ENCODE measurements around the gene DUSP8.
"Not testable (repeated sequence)": the region's sequence is repeated elsewhere in the genome, so short reads cannot be mapped to it uniquely, and the experiment has no call there.

Gene DUSP8

GRCh38 chr11:1572197-1573076 is at the start of gene DUSP8:
Gene DUSP8, minus strand, starts transcription at chr11:1572271. Its CDS starts 6,445 bp downstream, at chr11:1565826.
- peak; percentile 88 for DNase-seq

- DNase-seq = peak; percentile 27
Observed at GRCh38 chr11:1619449-1619848, 47.4 kb upstream of the DUSP8 start.

GRCh38 chr11:1618231-1618630 is 46.2 kb upstream of the DUSP8 start:
- DNase-seq = no peak

- no peak for DNase-seq
Observed at GRCh38 chr11:1608363-1608762, 36.3 kb upstream of the DUSP8 start, which contains the start of gene KRTAP5-3. Gene KRTAP5-3, minus strand, starts transcription at chr11:1608463. Its CDS starts 78 bp downstream, at chr11:1608385.

- not testable (repeated sequence) for DNase-seq
Observed at GRCh38 chr11:1607901-1608300, 35.8 kb upstream of the DUSP8 start.

GRCh38 chr11:1607156-1607845 is 35.2 kb upstream of the DUSP8 start:
- not testable (repeated sequence) for DNase-seq

GRCh38 chr11:1605923-1606322 is 33.9 kb upstream of the DUSP8 start:
- DNase-seq = peak; percentile 9

GRCh38 chr11:1604711-1605110 is 32.6 kb upstream of the DUSP8 start:
- no peak for DNase-seq

- DNase-seq = no peak
Observed at GRCh38 chr11:1604181-1604580, 32.1 kb upstream of the DUSP8 start.

- no peak for DNase-seq
Observed at GRCh38 chr11:1603629-1604028, 31.6 kb upstream of the DUSP8 start.

- DNase-seq = not testable (repeated sequence)
Observed at GRCh38 chr11:1601663-1602062, 29.6 kb upstream of the DUSP8 start.

GRCh38 chr11:1600626-1601025 is 28.6 kb upstream of the DUSP8 start:
- DNase-seq = no peak

- DNase-seq = no peak
Observed at GRCh38 chr11:1598816-1599215, 26.7 kb upstream of the DUSP8 start.

GRCh38 chr11:1598406-1598805 is 26.3 kb upstream of the DUSP8 start:
- not testable (repeated sequence) for DNase-seq

GRCh38 chr11:1597994-1598380 is 25.9 kb upstream of the DUSP8 start, which contains the start of gene KRTAP5-2:
Gene KRTAP5-2, minus strand, starts transcription at chr11:1598294. Its CDS starts 44 bp downstream, at chr11:1598250.
- DNase-seq = no peak

GRCh38 chr11:1597331-1597993 is 25.4 kb upstream of the DUSP8 start:
- no peak for DNase-seq

GRCh38 chr11:1596576-1597121 is 24.6 kb upstream of the DUSP8 start:
- not testable (repeated sequence) for DNase-seq

- not testable (repeated sequence) for DNase-seq
Observed at GRCh38 chr11:1595994-1596575, 24.0 kb upstream of the DUSP8 start.

GRCh38 chr11:1592628-1593027 is 20.6 kb upstream of the DUSP8 start:
- DNase-seq = no peak

- no peak for DNase-seq
Observed at GRCh38 chr11:1589996-1590395, 17.9 kb upstream of the DUSP8 start.

GRCh38 chr11:1589191-1589963 is 17.3 kb upstream of the DUSP8 start:
- DNase-seq = peak; percentile 94

GRCh38 chr11:1586699-1587098 is 14.6 kb upstream of the DUSP8 start:
- DNase-seq = no peak
